A549 treated with AZD2906 at 1 μM for 4 hours (cell line): ENCODE data around the gene KLHL11. TPM values are rescaled to one million over a fixed set of nuclear protein-coding genes. Genes with fewer than 3 reads are reported as not detected.

Experiments used
- total RNA-seq: library from RNA; stranded (reverse); fragments of 200-300 nt; extraction: Qiagen RNA extraction; gene quantifications from 5 replicates; pipeline ENCODE4 v1.2.3, GENCODE V29; 2022

The KLHL11 gene
- total RNA-seq, result 2.3 to 4.3 TPM (median 2.4 TPM) in 5 replicates

GRCh38 chr17:41864836-41865595 lies at the start of gene KLHL11:
KLHL11 (minus strand) TSS chr17:41865423; CDS start chr17:41865370, 53 bp downstream.

DNA sequence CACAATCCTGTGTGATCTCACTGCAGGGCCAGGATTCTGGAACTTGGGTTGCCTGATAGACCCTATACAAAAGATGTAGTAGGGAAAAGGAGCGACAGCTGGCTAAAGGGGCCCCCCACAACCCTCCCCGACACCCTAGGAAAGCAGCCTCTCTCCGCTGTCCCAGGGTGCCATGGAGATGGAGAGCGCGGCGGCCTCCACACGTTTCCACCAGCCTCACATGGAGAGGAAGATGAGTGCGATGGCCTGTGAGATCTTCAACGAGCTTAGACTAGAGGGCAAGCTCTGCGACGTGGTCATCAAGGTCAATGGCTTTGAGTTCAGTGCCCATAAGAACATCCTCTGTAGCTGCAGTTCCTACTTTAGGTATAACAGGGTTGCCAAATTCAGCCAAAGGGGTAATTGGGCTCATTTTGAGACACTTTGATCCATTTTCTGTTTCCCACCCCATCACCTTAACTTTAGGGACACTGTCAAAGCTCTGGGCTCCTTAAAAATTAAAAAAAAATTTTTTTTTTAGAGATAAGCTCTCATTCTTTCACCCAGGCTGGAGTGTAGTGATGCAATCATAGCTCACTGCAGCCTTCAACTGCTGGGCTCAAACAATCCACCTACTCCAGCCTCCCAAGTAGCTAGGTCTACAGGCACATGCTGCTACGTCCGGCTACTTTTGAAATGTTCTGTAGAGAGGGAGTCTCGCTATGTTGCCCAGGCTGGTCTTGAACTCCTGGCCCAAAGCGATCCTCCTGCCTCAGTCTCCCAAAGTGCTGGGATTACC lies 27.3 kb downstream of the KLHL11 start, which contains the start of gene KLHL10:
Gene KLHL10 (plus strand): TSS at position 65 of the 778 bp plus-strand sequence. CDS start 108 bp downstream, at position 173.

DNA sequence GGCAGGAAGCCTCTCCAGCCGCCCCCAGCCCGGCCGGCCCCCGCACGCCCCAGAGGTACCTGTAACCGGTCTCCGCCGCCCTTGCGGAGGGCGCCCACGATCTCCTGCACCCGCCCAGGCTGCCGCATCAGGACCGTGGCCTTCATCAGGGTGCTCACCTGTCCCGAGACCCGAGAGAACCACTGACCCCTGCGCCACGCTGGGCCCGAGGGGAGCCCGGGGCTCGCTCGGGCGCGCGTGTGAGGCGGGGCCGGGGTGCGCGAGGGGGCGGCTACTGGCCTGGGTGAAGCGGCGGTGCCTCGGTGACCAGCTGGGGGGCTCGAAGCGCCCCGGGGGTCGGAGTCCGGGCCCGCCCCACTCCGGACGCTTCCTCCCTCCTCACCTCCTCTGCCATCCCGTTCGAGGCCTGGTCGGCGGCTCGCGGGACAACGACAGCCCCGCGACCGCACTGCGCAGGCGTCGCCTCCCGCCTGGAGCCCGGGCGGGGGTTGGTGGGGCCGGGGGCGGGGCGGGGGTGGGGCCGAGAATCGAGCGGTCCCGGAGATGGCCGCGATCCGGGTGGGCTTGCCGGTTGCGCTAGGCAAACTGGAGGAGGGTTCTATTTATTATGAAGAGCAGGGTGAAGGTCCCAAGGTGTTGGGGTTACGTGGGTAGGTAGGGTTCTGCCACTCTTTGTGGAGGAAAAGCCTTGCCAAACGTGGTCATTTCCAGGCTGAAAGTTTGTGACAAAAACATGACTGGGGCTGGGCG lies 29.2 kb downstream of the KLHL11 start, which contains the start of gene NT5C3B:
Gene NT5C3B (minus strand): TSS at position 433 of the 750 bp plus-strand sequence. CDS start 39 bp downstream, at position 394.

DNA sequence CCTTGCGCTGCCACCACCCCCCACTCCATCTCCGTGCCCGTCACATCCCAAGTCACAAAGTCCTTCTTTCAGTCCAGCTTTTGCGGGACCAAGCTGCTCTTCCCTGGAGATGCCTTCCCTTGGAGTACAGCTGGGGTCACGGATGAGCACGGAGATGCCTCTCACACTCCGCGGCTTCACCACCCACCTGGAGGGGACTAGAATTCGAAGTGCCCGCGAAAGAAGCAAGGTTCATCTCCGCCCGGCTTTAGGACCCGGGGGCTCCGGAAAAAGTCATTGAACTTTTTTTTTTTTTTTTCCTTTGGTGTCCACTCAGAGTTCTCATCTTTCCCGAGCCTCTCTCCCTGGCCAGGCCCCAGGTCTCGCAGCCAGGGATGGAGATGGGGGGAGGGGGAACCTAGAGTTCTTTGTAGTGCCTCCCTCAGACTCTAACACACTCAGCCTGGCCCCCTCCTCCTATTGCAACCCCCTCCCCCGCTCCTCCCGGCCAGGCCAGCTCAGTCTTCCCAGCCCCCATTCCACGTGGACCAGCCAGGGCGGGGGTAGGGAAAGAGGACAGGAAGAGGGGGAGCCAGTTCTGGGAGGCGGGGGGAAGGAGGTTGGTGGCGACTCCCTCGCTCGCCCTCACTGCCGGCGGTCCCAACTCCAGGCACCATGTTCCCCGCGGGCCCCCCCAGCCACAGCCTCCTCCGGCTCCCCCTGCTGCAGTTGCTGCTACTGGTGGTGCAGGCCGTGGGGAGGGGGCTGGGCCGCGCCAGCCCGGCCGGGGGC lies 52.7 kb downstream of the KLHL11 start, which contains the start of gene FKBP10:
Gene FKBP10 (plus strand): TSS at position 624 of the 771 bp plus-strand sequence. CDS start 31 bp downstream, at position 655.

DNA sequence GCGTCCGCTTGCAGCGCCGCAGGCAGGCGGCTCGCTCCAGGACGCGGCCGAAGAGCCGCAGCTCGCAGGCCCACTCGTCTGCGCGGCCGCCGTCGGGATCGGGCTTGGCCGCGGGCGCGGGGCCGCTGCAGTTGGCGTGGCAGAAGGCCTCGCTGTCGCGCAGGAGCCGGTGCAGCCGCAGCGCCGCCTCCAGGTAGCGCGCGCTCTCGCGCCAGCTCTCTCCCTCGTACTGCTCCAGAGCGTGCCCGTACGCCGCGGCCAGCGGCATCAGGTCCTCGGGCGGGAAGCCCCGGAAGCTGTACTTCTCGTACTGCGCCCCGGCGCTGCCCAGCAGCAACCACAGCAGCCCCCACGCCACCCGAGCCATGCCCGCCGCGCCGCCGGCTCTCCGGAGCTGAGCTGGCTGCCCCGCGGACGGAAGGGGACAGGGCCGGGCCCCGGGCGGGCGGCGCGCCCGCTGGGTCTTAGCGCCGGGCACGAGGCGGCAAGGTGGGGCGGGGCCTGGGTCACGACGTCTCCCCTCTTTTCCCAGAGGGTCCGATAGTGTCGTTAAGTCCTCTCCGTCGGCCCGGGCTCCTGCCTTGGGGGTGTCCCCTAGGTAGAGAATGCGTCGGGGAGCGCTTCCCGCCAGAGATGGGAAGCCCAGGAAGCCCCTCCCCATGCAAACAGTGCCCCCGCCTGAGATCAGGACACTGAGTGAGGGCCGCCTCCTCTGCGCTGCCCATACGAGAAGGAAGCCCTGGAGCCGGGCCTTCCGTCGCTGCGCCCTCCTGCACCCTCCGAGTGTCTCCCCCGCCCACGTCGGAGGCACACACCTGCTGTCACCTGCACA lies 53.5 kb downstream of the KLHL11 start, which contains the start of gene P3H4:
Gene P3H4 (minus strand): TSS at position 401 of the 832 bp plus-strand sequence. CDS start 34 bp downstream, at position 367.

Other genes starting within 250 kb of the KLHL11 start
- 0.66 to 1.3 TPM (median 1.00 TPM) in 5 replicates for gene KRT17, start 240.8 kb downstream of the KLHL11 start, total RNA-seq
- 1,199 to 1,525 TPM (median 1,311 TPM) in 5 replicates for gene EIF1, start 176.5 kb downstream of the KLHL11 start, total RNA-seq
- gene GAST, start 153.1 kb downstream of the KLHL11 start, total RNA-seq, result 0.17 TPM in 1 of 5 replicates, not detected in the others
- 1.0 to 1.3 TPM (median 1.2 TPM) in 5 replicates for gene HAP1, start 130.8 kb downstream of the KLHL11 start, total RNA-seq
- 92.8 to 122 TPM (median 113 TPM) in 5 replicates for gene JUP, start 78.7 kb downstream of the KLHL11 start, total RNA-seq
- gene P3H4, start 53.5 kb downstream of the KLHL11 start, total RNA-seq, result 27.4 to 35.1 TPM (median 32.8 TPM) in 5 replicates
- gene FKBP10, start 52.4 kb downstream of the KLHL11 start, total RNA-seq, result 85.2 to 104 TPM (median 96.6 TPM) in 5 replicates
- 98.7 to 110 TPM (median 105 TPM) in 5 replicates for gene NT5C3B, start 29.2 kb downstream of the KLHL11 start, total RNA-seq
- gene KLHL10, start 27.6 kb downstream of the KLHL11 start, total RNA-seq, result 0.05 to 0.08 TPM in 2 of 5 replicates, not detected in the others
- gene ACLY, start 53.5 kb upstream of the KLHL11 start, total RNA-seq, result 228 to 291 TPM (median 250 TPM) in 5 replicates
- gene ODAD4, start 65.2 kb upstream of the KLHL11 start, total RNA-seq, result 1.1 to 1.6 TPM (median 1.2 TPM) in 5 replicates
- 57.4 to 67.0 TPM (median 66.7 TPM) in 5 replicates for gene CNP, start 101.4 kb upstream of the KLHL11 start, total RNA-seq
- 103 to 115 TPM (median 105 TPM) in 5 replicates for gene DNAJC7, start 152.0 kb upstream of the KLHL11 start, total RNA-seq
- gene NKIRAS2, start 154.7 kb upstream of the KLHL11 start, total RNA-seq, result 40.5 to 46.0 TPM (median 42.3 TPM) in 5 replicates
- gene C17orf113, start 185.2 kb upstream of the KLHL11 start, total RNA-seq, result 0.55 to 0.85 TPM (median 0.81 TPM) in 5 replicates
- 0.14 to 0.39 TPM (median 0.20 TPM) in 5 replicates for gene ZNF385C, start 233.1 kb upstream of the KLHL11 start, total RNA-seq
- gene DHX58, start 247.3 kb upstream of the KLHL11 start, total RNA-seq, result 0.37 to 0.79 TPM (median 0.39 TPM) in 5 replicates